ENCODE results near the gene TLNRD1.

DNA sequence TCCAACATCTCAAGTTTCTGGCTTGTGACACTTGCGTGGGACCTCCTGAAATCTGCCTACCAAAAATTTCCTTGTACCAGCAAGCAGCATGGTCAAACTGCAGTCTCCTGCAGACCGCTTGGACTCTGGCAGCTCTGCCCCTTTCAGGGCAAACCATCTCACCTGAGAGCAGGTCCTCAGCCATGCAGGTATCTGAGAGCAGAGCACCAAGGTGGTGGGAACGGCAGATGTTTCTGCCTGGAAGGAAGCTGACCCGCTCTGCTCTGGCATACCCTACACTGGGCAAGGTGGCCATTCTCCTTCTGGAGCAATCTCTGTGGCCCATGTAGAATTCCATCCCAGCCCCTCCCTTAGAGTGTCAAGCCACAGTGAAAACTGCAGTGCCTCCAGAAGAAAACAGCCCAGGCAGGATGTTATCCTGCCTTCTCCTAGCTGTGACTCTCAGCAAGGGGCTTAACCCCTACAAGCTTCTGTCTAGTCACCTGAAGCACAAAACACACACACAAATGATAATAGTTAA is 32.7 kb upstream of the TLNRD1 start:
- TF ChIP-seq, protein P1, sequence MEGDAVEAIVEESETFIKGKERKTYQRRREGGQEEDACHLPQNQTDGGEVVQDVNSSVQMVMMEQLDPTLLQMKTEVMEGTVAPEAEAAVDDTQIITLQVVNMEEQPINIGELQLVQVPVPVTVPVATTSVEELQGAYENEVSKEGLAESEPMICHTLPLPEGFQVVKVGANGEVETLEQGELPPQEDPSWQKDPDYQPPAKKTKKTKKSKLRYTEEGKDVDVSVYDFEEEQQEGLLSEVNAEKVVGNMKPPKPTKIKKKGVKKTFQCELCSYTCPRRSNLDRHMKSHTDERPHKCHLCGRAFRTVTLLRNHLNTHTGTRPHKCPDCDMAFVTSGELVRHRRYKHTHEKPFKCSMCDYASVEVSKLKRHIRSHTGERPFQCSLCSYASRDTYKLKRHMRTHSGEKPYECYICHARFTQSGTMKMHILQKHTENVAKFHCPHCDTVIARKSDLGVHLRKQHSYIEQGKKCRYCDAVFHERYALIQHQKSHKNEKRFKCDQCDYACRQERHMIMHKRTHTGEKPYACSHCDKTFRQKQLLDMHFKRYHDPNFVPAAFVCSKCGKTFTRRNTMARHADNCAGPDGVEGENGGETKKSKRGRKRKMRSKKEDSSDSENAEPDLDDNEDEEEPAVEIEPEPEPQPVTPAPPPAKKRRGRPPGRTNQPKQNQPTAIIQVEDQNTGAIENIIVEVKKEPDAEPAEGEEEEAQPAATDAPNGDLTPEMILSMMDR (IDR thresholded peaks at IDR 0.05 in 4 of 5, conservative IDR thresholded peaks at IDR 0.05 in 1 of 5), result no peak
- no peak for TF ChIP-seq POLR2A (IDR thresholded peaks at IDR 0.05)

Data from gastrocnemius medialis (tissue), 4 donors.